Uterus (tissue), 2 donors: ENCODE data around the gene PANK3.
"Not testable (repeated sequence)": the region's sequence is repeated elsewhere in the genome, so short reads cannot be mapped to it uniquely, and the experiment has no call there.

Experiments
- POLR2A ChIP-seq, 2 donors: fragments of 450-650 bp; IDR thresholded peaks; one replicate each; pipeline ENCODE4 v1.6.1; 2016; ENCODE audit warnings: antibody characterized with exemption in 2 of 2, mild to moderate bottlenecking in 1 of 2, moderate library complexity in 1 of 2
- TF ChIP-seq, protein P1 (sequence below), 4 experiments: fragments of 200-600 bp in 2 of 4; fragments of 450-650 bp in 2 of 4; sonication (generic) in 2 of 4; IDR thresholded peaks; one replicate each; pipeline ENCODE4 v1.5.1; 2016 to 2019; ENCODE audit warnings: antibody characterized with exemption in 4 of 4, mild to moderate bottlenecking in 2 of 4, moderate library complexity in 1 of 4

DNA sequence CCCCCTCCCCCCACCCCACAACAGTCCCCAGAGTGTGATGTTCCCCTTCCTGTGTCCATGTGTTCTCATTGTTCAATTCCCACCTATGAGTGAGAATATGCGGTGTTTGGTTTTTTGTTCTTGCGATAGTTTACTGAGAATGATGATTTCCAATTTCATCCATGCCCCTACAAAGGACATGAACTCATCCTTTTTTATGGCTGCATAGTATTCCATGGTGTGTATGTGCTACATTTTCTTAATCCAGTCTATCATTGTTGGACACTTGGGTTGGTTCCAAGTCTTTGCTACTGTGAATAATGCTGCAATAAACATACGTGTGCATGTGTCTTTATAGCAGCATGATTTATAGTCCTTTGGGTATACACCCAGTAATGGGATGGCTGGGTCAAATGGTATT, 5.5 kb downstream of the PANK3 start:
- TF ChIP-seq, protein P1, sequence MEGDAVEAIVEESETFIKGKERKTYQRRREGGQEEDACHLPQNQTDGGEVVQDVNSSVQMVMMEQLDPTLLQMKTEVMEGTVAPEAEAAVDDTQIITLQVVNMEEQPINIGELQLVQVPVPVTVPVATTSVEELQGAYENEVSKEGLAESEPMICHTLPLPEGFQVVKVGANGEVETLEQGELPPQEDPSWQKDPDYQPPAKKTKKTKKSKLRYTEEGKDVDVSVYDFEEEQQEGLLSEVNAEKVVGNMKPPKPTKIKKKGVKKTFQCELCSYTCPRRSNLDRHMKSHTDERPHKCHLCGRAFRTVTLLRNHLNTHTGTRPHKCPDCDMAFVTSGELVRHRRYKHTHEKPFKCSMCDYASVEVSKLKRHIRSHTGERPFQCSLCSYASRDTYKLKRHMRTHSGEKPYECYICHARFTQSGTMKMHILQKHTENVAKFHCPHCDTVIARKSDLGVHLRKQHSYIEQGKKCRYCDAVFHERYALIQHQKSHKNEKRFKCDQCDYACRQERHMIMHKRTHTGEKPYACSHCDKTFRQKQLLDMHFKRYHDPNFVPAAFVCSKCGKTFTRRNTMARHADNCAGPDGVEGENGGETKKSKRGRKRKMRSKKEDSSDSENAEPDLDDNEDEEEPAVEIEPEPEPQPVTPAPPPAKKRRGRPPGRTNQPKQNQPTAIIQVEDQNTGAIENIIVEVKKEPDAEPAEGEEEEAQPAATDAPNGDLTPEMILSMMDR (IDR thresholded peaks at IDR 0.05): not testable (repeated sequence)
- TF ChIP-seq POLR2A (IDR thresholded peaks at IDR 0.05): not testable (repeated sequence)
